Smooth muscle cell (in vitro differentiated cells): ENCODE results near the gene IGSF9. TPM values are rescaled to one million over a fixed set of nuclear protein-coding genes. Genes with fewer than 3 reads are reported as not detected.

Experiments
- DNase-seq: peaks from one replicate; lab custom pipeline; 2025; ENCODE audit not compliant: unreplicated experiment; lab: John Stamatoyannopoulos, UW
- H2AFZ ChIP-seq: fragments of 200-600 bp; sonication (generic); 2 replicates; pipeline ENCODE4 v1.6.0; 2016; ENCODE audit warnings: antibody characterized with exemption, low read depth, mild to moderate bottlenecking
- H3F3A ChIP-seq: fragments of 200-600 bp; sonication (generic); 2 replicates; pipeline ENCODE4 v1.6.0; 2017; ENCODE audit warnings: antibody characterized with exemption, low read depth
- H3K27ac ChIP-seq: fragments of 200-600 bp; sonication (generic); 2 replicates; pipeline ENCODE4 v1.5.1; 2016; ENCODE audit warnings: low read depth, mild to moderate bottlenecking
- H3K27me3 ChIP-seq: fragments of 200-600 bp; sonication (generic); 2 replicates; pipeline ENCODE4 v1.6.1; 2016; ENCODE audit warnings: low read depth, mild to moderate bottlenecking
- H3K36me3 ChIP-seq: fragments of 200-600 bp; sonication (generic); 2 replicates; pipeline ENCODE4 v1.5.1; 2016; ENCODE audit warnings: low read depth
- H3K4me1 ChIP-seq: fragments of 200-600 bp; sonication (generic); 2 replicates; pipeline ENCODE4 v1.5.1; 2016; ENCODE audit warnings: low read depth
- H3K4me2 ChIP-seq: fragments of 200-600 bp; sonication (generic); 2 replicates; pipeline ENCODE4 v1.6.0; 2016; ENCODE audit warnings: mild to moderate bottlenecking
- H3K4me3 ChIP-seq: fragments of 200-600 bp; sonication (generic); 2 replicates; pipeline ENCODE4 v1.5.1; 2016; ENCODE audit warnings: mild to moderate bottlenecking
- H3K79me2 ChIP-seq: fragments of 200-600 bp; sonication (generic); 2 replicates; pipeline ENCODE4 v1.6.0; 2016; ENCODE audit warnings: low read depth, mild to moderate bottlenecking
- H3K9ac ChIP-seq: fragments of 200-600 bp; sonication (generic); 2 replicates; pipeline ENCODE4 v1.6.0; 2016; ENCODE audit warnings: low read depth
- H3K9me3 ChIP-seq: fragments of 200-600 bp; sonication (generic); replicated peaks from 2 replicates; pipeline ENCODE4 v1.5.1; 2016; ENCODE audit warnings: low read depth
- H4K20me1 ChIP-seq: fragments of 200-600 bp; sonication (generic); 2 replicates; pipeline ENCODE4 v1.6.0; 2016; ENCODE audit warnings: low read depth
- WGBS: methylation state at CpG from one replicate; pipeline ENCODE4 v1.1.7; 2016; ENCODE audit warnings: low lambda C conversion rate; 5-methylcytosine and 5-hydroxymethylcytosine counted together
- polyA plus RNA-seq: library from polyadenylated mRNA; unstranded; fragments of >200 nt; fragmentation: Nextera tagmentation; extraction: Ambion mirVana; gene quantifications from 2 replicates; pipeline ENCODE4 v1.2.1, GENCODE V29; 2016
- total RNA-seq: library from RNA; depleted of rRNA; stranded (reverse); fragments of >200 nt; gene quantifications from 2 replicates; pipeline ENCODE4 v1.2.3, GENCODE V29; 2014
- TF ChIP-seq, protein P1 (sequence below): fragments of 200-600 bp; sonication (generic); IDR thresholded peaks from 2 replicates; pipeline ENCODE4 v1.5.1; 2017; ENCODE audit warnings: borderline replicate concordance, mild to moderate bottlenecking, antibody characterized with exemption; ENCODE audit not compliant: insufficient read depth, poor library complexity, severe bottlenecking

IGSF9 gene
- total and polyA plus RNA-seq, 2 experiments from 2014 or later, result 0.99 to 2.1 TPM

DNA sequence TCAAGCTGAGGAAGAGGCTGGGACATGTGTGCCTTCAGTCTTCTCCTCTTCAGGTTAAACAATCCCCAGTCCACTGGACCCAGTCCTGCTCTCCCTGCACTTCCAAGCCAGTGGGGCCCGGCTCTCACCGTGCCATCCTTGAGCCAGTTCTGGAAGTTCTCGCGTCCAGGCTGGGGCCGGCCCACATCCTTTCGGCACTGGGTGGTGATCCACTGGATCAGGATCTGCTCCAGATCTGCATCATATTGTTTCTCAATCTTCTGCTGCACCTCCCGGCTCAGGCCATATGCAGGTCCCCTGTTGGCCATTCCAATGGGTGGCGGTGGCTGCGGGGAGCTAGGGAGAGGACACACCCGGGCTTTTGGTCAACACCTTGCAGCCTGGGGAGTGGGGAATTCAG lies 25.2 kb downstream of the IGSF9 start:
- peaks cover 68% of the 10 kb centered on the region for H4K20me1 ChIP-seq
- DNase-seq, result no peak
- H3K9ac ChIP-seq, result no peak overlapping the region
- H3K4me3 ChIP-seq, result no peak overlapping the region
- no peaks in the 10 kb centered on the region for H3K9me3 ChIP-seq
- H2AFZ ChIP-seq, result no peak overlapping the region
- H3K4me2 ChIP-seq, result no peak overlapping the region
- no peaks in the 10 kb centered on the region for H3K27me3 ChIP-seq
- TF ChIP-seq, protein P1, sequence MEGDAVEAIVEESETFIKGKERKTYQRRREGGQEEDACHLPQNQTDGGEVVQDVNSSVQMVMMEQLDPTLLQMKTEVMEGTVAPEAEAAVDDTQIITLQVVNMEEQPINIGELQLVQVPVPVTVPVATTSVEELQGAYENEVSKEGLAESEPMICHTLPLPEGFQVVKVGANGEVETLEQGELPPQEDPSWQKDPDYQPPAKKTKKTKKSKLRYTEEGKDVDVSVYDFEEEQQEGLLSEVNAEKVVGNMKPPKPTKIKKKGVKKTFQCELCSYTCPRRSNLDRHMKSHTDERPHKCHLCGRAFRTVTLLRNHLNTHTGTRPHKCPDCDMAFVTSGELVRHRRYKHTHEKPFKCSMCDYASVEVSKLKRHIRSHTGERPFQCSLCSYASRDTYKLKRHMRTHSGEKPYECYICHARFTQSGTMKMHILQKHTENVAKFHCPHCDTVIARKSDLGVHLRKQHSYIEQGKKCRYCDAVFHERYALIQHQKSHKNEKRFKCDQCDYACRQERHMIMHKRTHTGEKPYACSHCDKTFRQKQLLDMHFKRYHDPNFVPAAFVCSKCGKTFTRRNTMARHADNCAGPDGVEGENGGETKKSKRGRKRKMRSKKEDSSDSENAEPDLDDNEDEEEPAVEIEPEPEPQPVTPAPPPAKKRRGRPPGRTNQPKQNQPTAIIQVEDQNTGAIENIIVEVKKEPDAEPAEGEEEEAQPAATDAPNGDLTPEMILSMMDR, result no peak
- H3F3A ChIP-seq, result peaks cover 65% of the 10 kb centered on the region
- 96% methylated on average over 10 of the region's 10 CpGs for WGBS
- H3K27ac ChIP-seq, result peak overlapping the region; percentile 100
- H3K79me2 ChIP-seq, result peaks cover 54% of the 10 kb centered on the region
- no peaks in the 10 kb centered on the region for H3K36me3 ChIP-seq
- peaks cover 39% of the 10 kb centered on the region for H3K4me1 ChIP-seq

DNA sequence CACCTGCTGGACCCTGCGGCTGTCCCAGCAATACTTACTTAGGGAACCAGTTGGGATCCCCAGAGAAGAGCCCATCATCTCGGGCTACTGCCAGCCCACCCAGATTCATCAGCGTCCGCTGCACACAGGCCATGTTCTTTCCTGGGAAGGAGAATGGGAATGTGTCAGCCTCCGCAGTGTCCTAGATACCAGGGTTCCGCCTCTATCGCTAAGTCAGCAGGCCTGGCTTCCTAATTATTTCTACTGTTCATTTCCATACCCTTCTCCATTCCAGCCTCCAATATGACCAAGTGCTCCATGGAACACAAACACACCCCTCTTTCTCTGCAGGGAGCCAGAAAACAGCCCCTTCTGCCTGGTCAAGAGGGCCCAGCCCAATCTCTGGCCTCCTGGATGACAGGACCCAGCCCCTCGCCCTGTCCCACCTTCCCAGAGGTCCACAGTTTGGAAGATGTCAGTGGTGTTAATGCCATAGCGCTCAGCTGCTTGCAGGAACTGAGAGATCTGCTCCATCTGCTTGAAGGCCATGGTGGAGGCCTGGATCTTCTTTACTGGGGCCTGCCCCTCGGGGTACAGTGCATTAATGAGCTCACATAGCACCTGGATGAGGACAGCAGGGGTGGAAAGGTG lies 26.1 kb downstream of the IGSF9 start:
- Histone ChIP-seq H3K4me2 (no peak overlapping the region), H3K27me3 (no peaks in the 10 kb centered on the region), H3K79me2 (peaks cover 53% of the 10 kb centered on the region), H3K9ac (no peak overlapping the region), H3K27ac (peak overlapping the region; percentile 84), H3K4me1 (peaks cover 39% of the 10 kb centered on the region), H3K9me3 (no peaks in the 10 kb centered on the region), H2AFZ (no peak overlapping the region), H3K4me3 (no peak overlapping the region), H3K36me3 (no peaks in the 10 kb centered on the region), H3F3A (peaks cover 66% of the 10 kb centered on the region), H4K20me1 (peaks cover 68% of the 10 kb centered on the region)
- 98% methylated on average over 10 of the region's 10 CpGs for WGBS
- TF ChIP-seq, protein P1, result no peak
- DNase-seq, result no peak

DNA sequence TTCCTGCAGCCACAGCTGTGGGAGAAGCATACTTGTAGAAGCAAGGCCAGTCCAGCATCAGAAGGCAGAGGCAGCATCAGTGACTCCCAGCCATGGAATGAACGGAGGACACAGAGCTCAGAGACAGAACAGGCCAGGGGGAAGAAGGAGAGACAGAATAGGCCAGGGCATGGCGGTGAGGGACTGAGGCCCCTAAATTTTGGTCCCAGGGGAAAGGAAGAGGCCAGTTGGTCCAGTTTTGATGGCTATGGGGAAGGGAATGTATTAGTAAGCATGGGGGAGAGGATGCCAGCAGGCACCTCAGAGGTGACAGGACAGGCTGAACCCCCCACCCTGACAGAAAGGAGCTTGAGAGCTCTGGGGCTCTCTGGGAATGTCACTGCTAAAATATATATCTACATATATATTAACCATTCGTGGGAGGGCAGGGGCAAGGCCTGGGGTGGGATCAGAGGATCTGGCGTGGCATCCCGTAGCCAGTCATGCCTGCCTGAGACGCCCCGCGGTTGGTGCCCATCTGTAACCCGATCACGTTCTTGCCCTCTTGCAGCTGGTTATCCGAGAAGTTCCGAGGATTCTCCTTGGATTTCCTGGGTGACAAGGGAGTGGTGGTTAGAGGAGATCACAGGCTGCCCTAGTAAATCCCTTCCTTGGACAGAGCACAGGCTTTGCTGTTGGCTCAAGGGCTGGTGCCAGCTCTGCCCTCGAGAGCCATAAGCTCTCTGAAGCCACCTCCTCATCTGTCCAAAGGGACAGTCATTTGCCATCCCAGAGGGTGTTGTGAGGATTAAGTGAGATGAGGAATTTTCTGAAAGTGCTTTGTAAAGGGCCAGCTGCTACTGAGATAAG lies 26.8 kb downstream of the IGSF9 start:
- WGBS, result 84% methylated on average over 12 of the region's 13 CpGs
- Histone ChIP-seq H3F3A (peaks cover 65% of the 10 kb centered on the region), H3K4me2 (peak overlapping the region; percentile 13), H2AFZ (no peak overlapping the region), H3K36me3 (no peaks in the 10 kb centered on the region), H3K4me3 (no peak overlapping the region), H3K27ac (peak overlapping the region; percentile 84), H3K9me3 (no peaks in the 10 kb centered on the region), H3K9ac (no peak overlapping the region), H3K4me1 (peaks cover 36% of the 10 kb centered on the region), H3K27me3 (no peaks in the 10 kb centered on the region), H4K20me1 (peaks cover 68% of the 10 kb centered on the region), H3K79me2 (peaks cover 46% of the 10 kb centered on the region)
- DNase-seq, result no peak
- TF ChIP-seq, protein P1, result no peak
